Stimulated activated CD8-positive, alpha-beta memory T cell treated with anti-CD3 and anti-CD28 coated beads, Interleukin-12 subunit alpha, Interleukin-12 subunit beta, amount 100 ng/mL, for 24 hours (primary cell): Measurements from ENCODE around the gene C16orf96.

Experiments
- DNase-seq: peaks from one replicate; pipeline ENCODE4 v3.0.0-alpha.2; 2020; ENCODE audit errors: extremely low read depth

Gene C16orf96

DNA sequence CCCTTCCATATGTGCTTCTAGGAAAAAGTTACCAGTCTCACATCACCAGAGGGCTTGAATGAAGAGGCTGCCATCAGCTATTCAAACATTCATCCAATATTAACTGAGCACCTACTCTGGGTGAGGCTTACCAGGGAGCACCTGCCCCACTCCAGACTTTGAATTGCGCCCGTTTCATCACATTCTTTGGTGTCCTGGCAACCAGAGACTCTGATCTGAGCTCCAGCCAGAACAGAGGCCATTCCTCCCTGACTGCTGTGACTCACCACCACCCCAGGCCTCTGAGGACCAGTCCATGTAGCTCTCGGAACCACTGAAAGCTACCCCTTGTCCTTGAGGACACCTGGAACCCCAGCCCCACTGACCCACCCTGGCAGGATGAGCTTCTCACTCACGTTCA lies at the start of gene C16orf96:
Gene C16orf96 (plus strand): TSS at position 229 of the 400 bp plus-strand sequence. CDS start 150 bp downstream, at position 379.
- DNase-seq: no peak

DNA sequence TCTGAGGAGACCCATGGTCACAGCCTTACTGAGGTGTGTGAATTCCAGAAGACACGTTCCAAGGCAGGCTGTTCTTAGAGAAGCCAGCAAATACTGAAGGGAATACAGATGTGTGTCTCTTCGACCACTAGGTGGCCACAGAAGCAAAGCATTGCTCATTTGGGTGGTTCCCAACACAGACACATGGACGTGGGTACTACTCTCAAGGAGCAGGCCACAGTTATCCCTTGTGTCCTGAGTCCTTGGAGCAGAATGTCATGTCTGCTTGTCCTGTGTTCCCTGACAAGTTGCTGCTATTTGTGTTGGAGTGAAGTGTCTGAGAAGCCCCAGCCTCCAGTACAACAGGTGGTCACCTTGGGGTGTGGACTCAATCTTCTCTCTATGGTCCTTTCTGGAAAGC lies 49.7 kb upstream of the C16orf96 start:
- no peak for DNase-seq

DNA sequence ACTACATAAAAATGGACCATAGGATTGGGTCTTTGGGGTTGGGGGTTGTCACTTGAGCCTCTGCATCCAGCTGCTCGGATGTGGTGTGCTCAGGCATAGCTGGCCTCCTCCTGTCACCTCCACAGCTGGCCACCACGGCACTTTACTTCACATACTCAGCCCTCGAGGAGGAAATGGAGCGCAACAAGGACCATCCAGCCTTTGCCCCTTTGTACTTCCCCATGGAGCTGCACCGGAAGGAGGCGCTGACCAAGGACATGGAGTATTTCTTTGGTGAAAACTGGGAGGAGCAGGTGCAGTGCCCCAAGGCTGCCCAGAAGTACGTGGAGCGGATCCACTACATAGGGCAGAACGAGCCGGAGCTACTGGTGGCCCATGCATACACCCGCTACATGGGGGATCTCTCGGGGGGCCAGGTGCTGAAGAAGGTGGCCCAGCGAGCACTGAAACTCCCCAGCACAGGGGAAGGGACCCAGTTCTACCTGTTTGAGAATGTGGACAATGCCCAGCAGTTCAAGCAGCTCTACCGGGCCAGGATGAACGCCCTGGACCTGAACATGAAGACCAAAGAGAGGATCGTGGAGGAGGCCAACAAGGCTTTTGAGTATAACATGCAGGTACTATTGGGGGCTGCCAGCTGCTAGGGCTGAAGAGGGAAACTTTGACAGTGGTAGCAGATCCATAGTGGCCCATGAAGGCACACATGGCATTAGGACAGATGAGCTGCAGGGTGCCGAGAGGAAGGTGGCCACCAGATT lies 48.4 kb upstream of the C16orf96 start:
- DNase-seq: no peak

DNA sequence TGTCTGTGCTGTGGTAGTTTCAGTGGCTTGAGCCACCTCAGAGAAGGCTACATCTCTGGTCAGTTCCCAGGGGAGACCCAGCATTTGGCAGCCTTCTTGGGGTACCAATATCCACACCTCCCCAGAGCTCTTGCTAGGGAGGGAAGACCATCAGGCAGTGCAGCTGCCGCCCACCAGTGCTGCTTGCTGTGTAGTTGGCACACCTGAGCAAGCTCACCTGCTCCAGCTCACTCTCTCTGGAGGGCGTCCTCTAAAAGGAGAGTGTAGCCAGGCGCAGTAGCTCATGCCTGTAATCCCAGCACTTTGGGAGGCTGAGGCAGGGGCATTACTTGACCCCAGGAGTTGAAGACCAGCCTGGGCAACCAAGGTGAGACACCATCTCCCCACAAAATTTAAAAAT lies 47.3 kb upstream of the C16orf96 start:
- no peak for DNase-seq

DNA sequence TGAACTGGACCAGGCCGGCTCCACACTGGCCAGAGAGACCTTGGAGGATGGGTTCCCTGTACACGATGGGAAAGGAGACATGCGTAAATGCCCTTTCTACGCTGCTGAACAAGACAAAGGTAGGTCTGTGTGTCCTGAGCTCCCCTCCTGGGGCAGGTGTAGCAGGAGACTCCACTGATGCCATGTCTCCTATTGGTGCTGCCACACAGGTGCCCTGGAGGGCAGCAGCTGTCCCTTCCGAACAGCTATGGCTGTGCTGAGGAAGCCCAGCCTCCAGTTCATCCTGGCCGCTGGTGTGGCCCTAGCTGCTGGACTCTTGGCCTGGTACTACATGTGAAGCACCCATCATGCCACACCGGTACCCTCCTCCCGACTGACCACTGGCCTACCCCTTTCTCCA lies 46.7 kb upstream of the C16orf96 start:
- DNase-seq: no peak

DNA sequence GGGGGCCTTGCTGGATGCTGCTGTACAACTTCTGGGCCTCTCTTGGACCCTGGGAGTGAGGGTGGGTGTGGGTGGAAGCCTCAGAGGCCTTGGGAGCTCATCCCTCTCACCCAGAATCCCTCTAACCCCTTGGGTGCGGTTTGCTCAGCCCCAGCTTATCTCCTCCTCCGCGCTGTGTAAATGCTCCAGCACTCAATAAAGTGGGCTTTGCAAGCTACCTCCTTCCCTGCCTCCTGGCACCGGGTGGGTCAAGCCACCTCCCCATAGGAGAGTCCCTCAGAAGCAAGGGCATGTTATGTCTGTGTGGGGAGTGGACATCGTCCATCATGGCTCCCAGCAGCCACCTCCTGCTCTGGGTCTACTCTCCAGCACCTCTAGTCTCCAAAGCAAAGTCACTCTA lies 46.0 kb upstream of the C16orf96 start:
- DNase-seq: no peak

DNA sequence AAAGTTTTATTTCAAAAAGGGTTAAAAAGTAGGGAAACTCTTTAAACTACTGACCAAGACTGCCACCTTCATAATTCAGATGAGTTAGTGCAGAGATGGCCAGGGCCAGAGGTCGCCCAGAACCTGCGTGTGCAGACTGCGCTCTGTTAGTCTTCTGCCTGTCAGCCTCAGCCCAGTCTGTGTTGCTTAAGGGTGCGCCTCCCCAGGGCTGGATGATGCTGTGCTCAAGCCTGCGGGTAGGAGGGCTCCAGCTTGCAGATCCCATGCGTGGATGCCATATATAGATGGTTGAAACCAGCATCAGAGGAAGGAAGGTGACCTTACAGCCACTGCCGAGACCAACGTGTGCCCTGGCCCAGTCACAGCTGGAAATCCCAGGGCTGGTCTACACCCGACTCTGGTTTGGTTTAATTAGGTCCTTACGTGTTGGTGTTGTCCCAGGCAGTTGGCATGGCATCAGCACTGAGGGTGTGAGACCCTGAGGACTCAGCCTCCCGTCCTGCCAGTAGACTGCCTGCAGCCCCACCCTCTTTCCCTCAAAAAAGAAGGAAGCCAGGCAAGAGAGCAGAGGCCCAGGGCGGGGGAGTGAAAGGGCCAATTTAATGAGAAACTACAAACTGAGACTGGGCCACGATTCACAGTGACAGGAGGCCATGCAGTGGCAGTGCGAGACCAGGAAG lies 45.3 kb upstream of the C16orf96 start:
- DNase-seq: no peak

DNA sequence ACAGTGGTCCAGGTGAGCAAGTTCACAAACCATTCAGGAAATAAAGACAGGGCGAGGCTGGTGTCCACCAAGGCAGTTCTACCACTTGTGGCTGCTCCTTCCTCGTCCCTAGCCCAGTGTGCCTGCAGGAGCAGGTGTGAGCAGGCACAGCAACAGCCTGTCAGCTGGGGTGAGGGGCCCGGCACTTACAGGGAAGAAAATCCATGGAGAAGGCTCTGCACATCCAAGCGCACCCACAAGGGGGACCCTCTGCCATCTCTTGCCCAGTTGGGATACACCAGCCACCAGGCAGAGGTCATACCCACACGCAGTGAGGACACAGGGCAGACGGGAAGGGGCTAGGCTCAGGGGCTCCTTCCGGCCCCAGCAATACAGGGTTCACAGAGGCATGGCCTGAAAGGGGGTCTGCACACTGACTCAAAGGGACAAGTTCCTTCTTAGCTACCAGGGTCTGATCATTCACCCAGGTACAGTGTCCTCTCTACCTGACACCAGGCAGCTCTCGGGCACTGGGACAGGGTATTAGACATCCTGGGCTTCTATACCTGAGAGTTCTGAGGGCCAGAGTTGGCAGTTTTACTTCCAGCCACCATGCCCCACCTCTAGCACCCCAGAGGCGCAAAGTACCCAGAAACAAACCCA lies 44.6 kb upstream of the C16orf96 start:
- DNase-seq: no peak

DNA sequence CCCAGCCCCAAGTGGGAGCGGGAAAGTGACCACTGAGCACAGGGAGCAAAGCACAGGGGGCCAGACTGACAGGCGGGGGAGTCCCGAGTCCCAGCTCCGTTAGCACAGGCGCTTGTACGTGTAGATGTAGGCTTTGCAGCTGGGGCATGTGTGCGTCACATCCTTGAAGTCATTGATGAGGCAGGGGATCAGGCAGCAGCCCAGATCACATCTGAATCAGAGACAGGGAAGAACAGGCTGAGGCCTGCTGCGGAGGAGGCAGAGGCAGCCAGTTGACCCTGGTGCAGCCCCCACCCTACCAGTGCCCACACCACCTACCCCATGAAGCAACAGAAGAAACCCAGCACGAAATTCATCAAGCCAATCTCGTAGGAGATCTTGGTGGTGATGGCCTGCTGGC lies 43.7 kb upstream of the C16orf96 start:
- no peak for DNase-seq

DNA sequence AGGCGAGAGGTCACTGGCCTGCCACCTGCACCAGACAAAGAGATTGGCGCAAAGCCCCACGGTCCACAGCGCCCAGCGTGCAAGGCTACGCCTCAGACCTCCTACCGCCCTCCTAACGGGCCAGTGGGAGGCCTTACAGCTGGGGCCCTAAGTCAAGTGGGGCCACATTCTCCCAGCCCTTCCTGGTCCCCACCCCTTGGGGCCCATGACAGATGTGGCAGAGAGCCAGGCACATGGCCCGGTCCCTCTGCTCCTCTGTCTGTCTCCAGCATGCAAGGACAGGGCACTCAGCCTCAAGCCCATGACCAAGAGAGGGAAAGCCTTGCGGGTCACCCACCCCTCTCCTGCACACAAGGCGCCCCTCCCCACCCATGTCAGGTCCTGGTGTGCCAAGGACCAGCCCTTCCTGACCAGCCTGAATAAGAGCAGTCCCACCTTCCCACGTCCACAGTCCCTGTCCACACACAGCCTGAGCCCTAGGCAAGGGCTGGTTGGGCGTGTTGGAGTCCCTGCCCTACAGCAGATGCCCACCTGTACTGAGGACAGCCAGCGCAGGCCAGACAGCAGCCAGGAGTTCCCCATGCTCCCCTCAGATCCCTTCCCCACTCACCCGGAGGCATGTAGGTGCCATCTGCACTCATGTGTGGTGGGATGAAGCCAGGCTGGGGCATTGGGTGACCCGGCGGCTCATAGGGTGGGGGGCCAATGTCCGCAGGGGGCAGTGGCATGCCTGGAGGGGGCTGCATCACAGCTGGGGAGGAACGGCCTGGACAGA lies 42.9 kb upstream of the C16orf96 start:
- DNase-seq: no peak

DNA sequence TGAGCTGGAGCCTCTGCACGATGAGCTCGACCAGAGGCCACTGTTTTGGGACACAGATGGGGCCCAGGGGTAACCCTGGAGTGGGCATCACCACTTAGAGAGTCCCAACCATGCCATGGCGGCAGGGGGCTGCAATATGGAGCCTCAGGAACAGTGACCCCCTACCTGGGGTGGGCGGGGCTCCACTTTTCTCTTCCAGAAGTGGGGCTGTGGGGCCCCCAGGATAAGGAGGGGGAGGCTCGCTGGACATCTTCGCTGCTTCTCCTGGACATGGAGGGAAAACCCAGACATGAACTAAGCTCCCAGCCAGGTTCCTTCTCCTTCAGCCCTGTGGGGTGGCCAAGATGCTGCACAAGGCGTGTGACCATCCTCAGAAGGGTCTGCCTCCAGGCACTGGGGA lies 42.3 kb upstream of the C16orf96 start:
- DNase-seq: no peak

DNA sequence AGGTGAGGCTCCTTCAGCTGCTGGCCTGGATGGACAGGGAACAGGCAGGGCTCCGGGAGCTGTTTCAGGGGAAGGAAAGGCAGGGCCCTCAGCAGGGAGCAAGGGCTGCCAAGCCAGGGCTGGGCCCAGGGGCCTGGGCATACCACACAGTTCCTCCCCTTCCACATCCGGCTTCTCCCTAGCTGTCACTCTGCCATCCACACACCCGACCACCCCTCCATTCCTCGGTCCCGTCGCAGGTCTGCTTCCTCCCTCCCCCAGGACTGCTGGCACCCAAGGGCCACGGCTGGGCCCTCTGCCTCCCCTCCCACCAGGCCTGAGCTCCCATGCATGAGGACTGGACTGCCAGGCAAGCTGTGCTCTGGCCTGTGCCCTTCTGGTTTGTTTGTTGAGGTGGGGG lies 41.5 kb upstream of the C16orf96 start:
- DNase-seq: no peak

DNA sequence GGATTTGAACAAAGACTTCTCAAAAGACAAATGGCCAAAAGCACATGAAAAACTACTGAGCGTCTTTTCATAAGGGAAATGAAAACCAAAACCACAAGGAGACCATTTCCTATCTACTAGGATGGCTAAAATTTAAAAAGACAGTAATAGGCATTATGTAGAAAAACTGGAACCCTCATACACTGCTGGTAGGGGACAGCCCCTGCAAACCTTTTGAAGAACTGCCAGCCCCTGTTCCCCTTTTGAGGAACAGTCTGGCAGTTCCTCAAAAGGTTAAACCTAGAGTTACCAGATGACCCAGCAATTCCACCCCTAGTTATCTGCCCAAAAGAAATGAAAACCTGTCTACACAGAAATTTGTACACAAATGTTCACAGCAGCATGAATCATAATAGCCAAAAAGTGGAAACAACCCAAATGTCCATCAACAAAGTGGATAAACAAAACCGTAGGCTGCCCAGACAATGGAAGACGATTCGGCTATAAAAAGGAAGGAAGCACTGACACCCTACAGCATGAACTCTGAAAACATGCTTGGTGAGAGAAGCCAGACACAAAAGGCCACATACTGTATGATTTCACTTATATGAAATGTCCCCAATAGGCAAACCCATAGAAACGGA lies 40.4 kb upstream of the C16orf96 start:
- no peak for DNase-seq

DNA sequence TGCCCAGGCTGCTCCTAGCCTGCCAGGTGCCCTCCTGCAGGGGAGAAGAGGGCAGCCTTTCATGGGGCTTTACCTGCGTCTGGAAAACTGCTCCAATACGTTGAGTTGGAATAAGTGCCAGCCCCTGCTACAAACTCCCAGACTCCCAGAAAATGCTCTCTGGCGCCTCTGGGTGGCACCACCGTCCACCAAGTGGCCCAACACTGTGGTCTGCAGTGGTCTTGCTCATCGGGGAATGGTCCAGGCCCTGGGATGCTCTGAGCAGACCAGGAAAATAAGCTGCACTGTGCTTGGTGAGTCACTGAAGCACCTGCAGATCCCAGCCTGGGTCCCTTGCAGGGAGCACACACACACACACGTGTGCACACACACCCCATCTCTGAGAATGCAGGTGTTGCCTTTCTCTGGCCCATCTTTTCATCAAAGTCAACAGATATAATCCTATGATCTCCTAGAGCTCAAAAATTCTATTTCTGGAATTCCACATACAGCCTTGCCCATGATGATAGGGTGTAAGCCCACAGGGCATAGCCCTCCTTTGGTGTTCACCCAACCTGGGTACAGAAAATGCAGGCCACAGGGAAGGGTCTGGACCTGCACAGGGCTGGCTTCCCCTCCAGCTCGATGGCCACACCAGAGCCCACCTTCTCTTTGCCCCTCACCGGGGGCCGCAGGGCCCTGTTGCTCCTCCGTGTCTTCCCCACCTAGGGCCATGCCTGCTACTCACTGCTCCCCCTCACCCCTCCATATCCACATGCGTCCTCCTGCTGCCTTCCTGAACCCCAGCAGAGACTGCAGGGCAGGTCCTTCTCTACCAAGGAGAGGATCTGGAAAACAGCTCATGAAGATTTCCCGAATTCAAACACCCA lies 38.1 kb upstream of the C16orf96 start:
- DNase-seq: no peak

DNA sequence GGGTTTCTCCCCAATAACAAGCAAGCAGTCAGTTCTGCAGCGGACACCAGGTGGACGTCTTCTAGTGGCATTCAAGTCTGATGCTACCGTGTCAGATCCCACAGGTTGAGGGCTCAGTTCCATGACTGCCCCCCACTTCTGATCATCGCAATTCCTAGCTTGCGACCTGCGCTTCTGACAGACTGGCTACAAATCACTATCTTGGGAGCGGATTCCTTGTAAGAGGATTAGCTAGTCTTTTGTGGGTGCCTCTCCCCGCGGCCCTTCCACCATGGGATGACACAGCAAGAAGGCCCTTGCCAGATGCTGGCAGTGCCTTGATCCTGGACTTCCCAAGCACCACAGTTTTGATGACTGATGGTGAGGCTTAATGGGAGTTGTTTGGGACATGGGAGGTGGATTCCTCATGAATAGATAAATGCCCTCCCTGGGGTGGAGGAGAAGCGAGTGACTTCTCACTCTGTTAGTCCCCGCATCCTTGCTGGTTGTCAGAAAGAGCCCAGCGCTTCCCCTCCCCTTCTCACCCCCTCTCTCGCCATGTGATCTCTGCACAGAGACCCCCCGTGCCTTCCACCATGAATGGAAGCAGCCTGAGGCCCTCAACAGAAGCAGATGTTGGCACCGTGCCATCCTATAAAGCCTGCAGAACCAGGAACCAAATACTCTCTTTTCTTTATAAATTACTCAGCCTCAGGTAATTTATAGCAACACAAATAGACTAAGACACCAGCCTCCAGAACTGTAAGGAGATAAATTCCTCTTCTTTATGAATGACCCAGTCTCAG lies 36.7 kb upstream of the C16orf96 start:
- no peak for DNase-seq

DNA sequence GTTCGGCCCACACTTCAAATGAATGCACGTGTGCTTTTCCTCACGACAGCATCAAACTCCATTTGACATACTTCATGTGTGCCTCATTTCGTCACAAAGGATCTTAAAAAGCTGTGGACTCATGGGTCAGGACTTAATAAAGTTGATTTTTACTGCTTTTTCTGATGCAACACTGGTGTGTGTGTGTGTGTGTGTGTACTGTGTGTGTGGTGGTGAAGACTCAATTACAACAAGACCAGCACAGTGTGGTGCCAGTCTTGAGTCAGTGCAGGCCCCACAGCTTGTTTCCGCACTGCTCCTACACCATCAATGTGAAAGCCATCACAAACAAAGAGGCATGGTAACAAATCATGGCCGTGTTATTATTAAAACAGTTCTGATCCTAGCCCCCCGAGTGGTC lies 35.2 kb upstream of the C16orf96 start:
- DNase-seq: no peak

DNA sequence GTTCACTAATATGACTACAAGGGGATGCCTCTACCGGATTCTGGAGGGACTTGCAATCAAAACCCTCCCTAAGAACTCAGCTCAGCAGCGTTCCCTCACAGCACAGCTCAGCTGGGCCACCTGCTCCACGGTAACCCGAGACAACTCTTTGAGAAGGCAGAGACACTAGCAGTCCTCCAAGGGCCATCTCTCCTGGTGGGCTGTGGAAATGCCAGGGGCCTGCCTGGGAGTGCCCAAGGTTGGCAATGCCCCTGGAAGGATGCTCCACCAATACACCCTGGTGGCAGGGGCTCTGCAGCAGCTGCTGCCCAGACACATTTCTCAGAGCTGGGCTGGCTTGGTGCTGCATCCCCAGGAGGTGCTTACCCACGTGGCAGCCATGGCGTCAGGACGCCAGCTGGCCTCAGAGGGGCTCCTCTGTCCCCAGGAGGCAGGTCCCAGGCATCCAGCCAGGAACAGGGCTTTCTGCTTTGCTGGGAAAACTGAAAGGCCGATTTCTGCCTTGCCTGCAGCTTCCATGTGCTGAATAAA lies 34.0 kb upstream of the C16orf96 start:
- DNase-seq: no peak

DNA sequence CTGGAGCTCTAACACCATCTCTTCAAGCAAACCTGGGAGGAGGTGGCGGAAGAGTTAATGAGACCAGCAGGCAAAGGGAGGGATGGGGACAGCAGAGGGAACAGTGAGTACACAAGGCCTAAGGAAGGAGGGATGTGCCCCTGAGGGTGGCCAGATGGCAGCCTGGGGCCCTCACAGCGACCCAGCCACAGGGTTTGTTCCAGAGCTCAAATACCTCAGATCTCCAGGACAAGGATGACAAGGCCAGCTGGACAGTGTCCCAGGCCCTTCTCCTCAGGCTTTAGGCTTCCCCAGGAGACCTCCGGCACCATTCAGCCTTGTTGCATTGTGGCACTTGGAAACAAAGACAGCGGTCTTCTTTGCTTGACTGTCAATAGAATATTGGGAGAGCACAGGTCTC lies 32.5 kb upstream of the C16orf96 start:
- no peak for DNase-seq

DNA sequence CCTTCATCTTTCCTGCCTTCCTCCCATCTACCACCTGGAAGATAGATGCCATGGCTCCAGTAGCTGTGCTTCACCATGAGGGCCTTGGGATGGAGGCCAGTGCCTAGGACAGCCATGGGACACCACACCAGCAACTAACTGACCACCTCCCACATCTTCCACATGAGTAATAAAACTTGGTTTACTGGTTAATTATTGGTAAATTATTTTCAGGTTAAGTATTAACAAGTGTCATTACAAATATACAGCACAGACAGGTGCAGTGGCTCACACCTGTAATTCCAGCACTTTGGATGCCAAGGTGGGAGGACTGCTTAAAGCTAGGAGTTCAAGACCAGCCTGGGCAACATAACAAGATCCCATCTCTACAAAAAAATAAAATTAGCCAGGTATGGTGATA lies 31.6 kb upstream of the C16orf96 start:
- DNase-seq: no peak

DNA sequence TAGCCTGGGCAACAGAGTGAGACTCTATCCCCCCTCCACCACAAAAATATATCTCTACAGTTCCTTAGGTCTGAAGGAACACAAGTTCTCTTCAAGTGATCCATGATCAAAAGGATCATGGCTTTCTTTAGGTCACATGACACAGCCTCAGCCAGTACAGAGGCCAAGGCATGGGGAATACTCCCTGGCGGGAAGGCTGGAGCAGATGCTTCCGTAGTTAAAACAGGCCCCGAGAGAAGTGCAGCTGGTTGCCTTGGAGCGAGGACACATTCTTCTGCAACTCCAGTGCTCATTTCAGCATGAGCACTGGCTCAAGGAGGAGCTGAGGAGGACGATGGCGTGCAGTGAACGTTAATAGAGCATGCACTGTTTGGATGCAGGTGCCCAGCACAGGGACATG lies 31.1 kb upstream of the C16orf96 start:
- DNase-seq: no peak
